ENCODE data around the gene TMEM232. TPM values are rescaled to one million over a fixed set of nuclear protein-coding genes. Genes with fewer than 3 reads are reported as not detected.
A peak's percentile ranks its signal among the peaks of the same experiment; 100 is the strongest.
"Not testable (repeated sequence)": the region's sequence is repeated elsewhere in the genome, so short reads cannot be mapped to it uniquely, and the experiment has no call there.

Gene TMEM232
- total RNA-seq, 1 experiment from 2014 or later = 1.1 TPM

- DNase-seq (ENCODE audit: low read depth) = peak; percentile 32
These were observed 19.1 kb downstream of the TMEM232 start for GRCh38 chr5:110707260-110707844.

GRCh38 chr5:110705349-110705748 lies 21.1 kb downstream of the TMEM232 start:
- DNase-seq (ENCODE audit: low read depth) = no peak

GRCh38 chr5:110703481-110703880 lies 23.0 kb downstream of the TMEM232 start:
- DNase-seq (ENCODE audit: low read depth) = no peak

GRCh38 chr5:110702704-110703103 lies 23.8 kb downstream of the TMEM232 start:
- DNase-seq (ENCODE audit: low read depth) = no peak

- DNase-seq (ENCODE audit: low read depth) = no peak
These were observed 24.2 kb downstream of the TMEM232 start for GRCh38 chr5:110702300-110702699.

- not testable (repeated sequence) for DNase-seq (ENCODE audit: low read depth)
These were observed 33.8 kb downstream of the TMEM232 start for GRCh38 chr5:110692669-110693068.

- not testable (repeated sequence) for DNase-seq (ENCODE audit: low read depth)
These were observed 35.9 kb downstream of the TMEM232 start for GRCh38 chr5:110690587-110690986.

GRCh38 chr5:110687485-110687884 lies 39.0 kb downstream of the TMEM232 start:
- DNase-seq (ENCODE audit: low read depth) = no peak

GRCh38 chr5:110686270-110686669 lies 40.2 kb downstream of the TMEM232 start:
- DNase-seq (ENCODE audit: low read depth) = no peak

- DNase-seq (ENCODE audit: low read depth) = no peak
These were observed 44.5 kb downstream of the TMEM232 start for GRCh38 chr5:110681953-110682352.

GRCh38 chr5:110681109-110681508 lies 45.4 kb downstream of the TMEM232 start:
- no peak for DNase-seq (ENCODE audit: low read depth)

GRCh38 chr5:110676554-110676953 lies 49.9 kb downstream of the TMEM232 start:
- DNase-seq (ENCODE audit: low read depth) = not testable (repeated sequence)

- DNase-seq (ENCODE audit: low read depth) = no peak
These were observed 61.2 kb downstream of the TMEM232 start for GRCh38 chr5:110665184-110665726.

- no peak for DNase-seq (ENCODE audit: low read depth)
These were observed 62.9 kb downstream of the TMEM232 start for GRCh38 chr5:110663525-110663924.

- DNase-seq (ENCODE audit: low read depth) = no peak
These were observed 68.5 kb downstream of the TMEM232 start for GRCh38 chr5:110658006-110658405.

- DNase-seq (ENCODE audit: low read depth) = no peak
These were observed 73.1 kb downstream of the TMEM232 start for GRCh38 chr5:110653231-110653970.

GRCh38 chr5:110651507-110651906 lies 75.0 kb downstream of the TMEM232 start:
- DNase-seq (ENCODE audit: low read depth) = peak; percentile 36

- DNase-seq (ENCODE audit: low read depth) = no peak
These were observed 82.1 kb downstream of the TMEM232 start for GRCh38 chr5:110644357-110644756.

GRCh38 chr5:110638970-110639902 lies 87.2 kb downstream of the TMEM232 start:
- peak; percentile 5 for DNase-seq (ENCODE audit: low read depth)

- DNase-seq (ENCODE audit: low read depth) = no peak
These were observed 92.0 kb downstream of the TMEM232 start for GRCh38 chr5:110634475-110634874.

- DNase-seq (ENCODE audit: low read depth) = no peak
These were observed 95.2 kb downstream of the TMEM232 start for GRCh38 chr5:110631236-110631635.

GRCh38 chr5:110630350-110630749 lies 96.1 kb downstream of the TMEM232 start:
- DNase-seq (ENCODE audit: low read depth) = no peak
